Anterior cingulate cortex (tissue), 58 donors: ENCODE results near the gene SDK1.
"Not testable (repeated sequence)": the region's sequence is repeated elsewhere in the genome, so short reads cannot be mapped to it uniquely, and the experiment has no call there.

Source experiments
- DNase-seq, 58 donors: peaks; one replicate each; lab custom pipeline; 2025; lab: John Stamatoyannopoulos, UW

SDK1 gene

DNA sequence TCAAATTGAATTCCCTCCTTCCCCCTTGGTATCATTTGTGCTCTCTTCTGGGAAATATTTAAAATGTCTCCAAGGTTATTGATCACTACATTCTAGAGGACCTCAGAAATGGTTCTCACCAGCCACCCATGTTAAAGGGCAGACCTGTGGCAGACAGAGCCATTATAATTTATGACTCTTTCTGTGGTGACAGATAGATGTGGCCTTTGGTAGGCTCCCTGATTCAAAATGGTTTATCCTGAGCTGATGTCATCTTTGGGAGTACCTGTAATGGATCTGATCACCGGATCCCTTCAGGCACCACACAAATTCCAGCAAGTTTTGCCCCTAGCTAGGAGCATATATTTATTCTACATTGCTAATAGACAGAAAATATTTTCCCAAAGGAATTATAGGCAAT is 267.5 kb downstream of the SDK1 start:
- DNase-seq: no peak

GRCh38 chr7:3569643-3570042 is 268.6 kb downstream of the SDK1 start:
- no peak for DNase-seq

- DNase-seq: no peak
Measured at GRCh38 chr7:3573151-3573550, 272.1 kb downstream of the SDK1 start.

DNA sequence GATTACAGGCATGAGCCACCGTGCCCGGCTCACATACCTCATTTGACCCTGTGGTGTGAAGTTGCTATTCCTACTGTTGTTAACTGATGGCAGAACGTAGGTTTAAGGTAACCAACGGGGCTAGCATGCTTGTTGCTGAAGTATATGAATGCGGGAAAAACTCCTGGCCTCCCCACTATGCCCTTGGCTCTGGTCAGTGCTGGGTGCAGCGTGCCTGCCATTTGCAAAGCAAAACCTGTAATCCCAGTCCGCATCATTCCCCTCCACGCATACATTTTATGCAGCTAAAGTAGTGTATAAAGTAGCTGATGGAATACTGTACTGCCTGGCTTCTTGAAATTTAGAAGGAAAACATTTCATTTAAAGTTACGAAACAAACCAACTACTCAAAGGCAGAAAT is 273.3 kb downstream of the SDK1 start:
- no peak for DNase-seq

DNA sequence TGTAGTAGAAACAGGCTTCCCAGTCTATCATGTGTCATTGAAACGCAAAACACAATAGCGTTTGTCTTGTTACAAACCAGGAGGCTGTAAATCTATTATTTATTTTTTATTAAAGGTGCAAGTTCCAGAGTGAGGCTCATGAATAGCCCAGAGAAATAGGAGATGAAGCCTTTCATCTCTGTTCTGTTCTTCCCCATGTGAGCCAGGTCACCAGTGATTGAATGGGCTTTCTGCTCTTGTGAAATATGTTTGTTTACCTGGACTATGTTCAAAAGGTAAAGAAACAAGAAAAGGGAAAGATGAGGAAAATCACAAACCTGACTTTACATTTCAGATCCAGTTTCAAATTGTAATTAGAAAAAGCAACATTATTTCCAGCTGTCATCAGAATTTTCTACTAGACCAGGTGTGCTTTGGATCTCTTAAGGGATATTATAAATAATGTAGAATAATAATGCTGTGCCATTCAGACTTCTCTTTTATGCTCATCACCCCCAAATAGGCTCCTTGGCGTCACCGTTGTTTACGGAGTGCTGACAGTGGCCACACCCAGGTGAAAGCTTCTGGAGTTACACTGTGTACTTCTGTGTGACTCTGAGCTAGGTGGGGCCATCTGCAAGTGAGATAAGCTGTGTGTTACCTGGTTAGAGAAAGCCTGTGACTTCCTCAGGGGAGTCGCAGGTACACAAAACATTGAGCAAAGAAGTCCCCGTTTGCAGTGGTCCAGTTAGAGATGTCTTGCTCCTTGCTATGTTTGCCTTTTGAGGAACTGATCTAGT is 274.9 kb downstream of the SDK1 start:
- no peak for DNase-seq

DNA sequence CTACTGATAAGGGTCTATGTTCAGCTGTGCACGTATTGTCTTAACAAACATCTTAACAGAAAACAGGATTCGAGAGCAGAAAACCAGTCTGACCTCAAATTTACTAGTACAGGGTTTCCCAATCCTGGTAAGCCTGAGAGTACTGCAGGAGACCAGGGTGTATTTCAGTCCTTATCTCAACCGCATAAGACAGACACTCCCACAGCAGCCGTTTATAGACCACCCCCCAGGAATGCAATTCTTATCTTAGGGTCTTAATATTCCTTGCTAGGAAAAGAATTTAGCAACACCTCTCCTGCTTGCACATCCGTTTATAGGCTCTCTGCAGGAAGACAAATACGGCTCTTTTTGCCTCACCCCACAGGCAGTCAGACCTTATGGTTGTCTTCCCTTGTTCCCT is 277.3 kb downstream of the SDK1 start:
- no peak for DNase-seq

DNA sequence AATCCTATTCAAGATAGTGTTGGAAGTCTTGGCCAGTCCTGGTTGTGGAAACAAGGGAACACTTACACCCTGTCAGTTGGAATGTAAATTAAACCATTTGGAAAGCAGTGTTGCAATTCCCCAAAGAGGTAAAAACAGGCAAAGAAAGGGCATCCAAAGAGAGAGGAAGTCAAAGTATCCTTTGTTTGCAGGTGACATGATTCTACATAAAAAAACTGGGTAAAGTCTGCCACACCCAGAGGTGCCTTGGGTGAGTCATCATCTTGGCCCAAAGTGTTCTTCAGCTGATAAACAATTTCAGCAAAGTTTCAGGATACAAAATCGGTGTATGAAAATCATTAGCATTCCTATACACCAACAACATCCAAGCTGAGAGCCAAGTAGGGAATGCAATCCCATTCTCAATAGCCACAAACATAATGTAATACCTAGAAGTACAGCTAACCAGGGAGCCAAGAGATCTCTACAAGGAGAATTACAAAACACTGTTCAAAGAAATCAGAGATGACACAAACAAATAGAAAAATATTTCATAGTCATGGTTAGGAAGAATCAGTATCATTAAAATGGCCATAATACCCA is 278.7 kb downstream of the SDK1 start:
- no peak for DNase-seq

GRCh38 chr7:3582145-3582544 is 281.1 kb downstream of the SDK1 start:
- DNase-seq: not testable (repeated sequence)

DNA sequence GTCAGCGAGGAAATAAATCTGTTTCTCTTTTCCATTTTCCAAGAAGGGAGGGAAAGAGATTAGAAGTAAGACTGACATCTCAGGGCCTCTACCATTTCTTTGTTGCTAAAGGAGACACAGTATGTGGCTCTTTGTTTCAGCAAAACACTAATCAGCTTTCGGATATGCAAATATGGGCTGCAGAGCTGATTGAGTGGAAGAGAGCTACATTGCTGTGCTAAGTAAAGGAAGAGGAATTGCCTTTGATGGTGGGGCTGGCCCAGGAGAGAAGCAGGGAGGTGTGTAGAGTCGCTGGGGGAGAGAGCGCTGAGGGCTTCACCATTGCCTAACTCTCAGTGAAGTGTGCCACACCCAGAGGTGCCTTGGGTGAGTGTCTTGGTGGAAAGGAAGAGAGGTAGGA is 284.8 kb downstream of the SDK1 start:
- no peak for DNase-seq

GRCh38 chr7:3588341-3588740 is 287.3 kb downstream of the SDK1 start:
- no peak for DNase-seq

DNA sequence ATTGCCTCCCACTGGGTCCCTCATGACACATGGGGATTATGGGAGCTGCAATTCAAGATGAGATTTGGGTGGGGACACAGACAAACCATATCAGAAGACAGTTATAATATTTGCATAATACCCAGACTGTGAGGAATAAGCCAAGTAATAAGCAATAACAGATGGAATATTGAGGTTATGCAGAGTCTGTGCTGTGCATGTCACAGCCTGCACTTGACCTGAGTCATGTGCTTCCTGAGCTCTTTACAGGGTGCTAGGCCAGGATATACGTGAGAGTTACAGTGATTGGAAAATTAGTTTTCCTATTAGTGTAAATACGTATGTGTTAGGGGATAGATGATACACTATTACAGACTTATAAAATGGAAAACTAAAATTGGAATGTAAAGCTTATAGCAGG is 288.7 kb downstream of the SDK1 start:
- no peak for DNase-seq

GRCh38 chr7:3591219-3591618 is 290.2 kb downstream of the SDK1 start:
- DNase-seq: no peak

GRCh38 chr7:3591944-3592343 is 290.9 kb downstream of the SDK1 start:
- DNase-seq: no peak

GRCh38 chr7:3592401-3593134 is 291.5 kb downstream of the SDK1 start:
- DNase-seq: no peak

- DNase-seq: no peak
Measured at GRCh38 chr7:3594901-3595300, 293.8 kb downstream of the SDK1 start.

- DNase-seq: no peak
Measured at GRCh38 chr7:3598854-3599253, 297.8 kb downstream of the SDK1 start.

GRCh38 chr7:3605222-3605621 is 304.2 kb downstream of the SDK1 start:
- DNase-seq: no peak

DNA sequence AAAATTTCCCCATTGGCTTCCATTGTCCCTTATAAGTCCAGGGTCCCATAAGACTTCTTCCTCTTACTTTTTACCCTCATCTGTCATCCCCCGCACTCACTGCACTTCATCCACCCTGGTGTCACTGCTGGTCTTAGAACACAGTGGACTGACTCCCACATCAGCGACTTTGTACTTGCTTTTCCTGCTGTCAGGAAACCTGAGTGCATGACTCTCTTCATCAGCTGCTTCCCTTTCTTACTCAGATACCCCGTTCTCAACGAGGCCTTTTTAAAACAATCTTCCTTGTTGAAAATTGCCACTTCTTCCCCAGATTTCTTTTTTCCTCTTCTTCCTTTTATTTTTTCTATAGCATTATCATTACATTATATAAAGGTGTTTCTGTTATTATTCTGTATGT is 305.4 kb downstream of the SDK1 start:
- no peak for DNase-seq

DNA sequence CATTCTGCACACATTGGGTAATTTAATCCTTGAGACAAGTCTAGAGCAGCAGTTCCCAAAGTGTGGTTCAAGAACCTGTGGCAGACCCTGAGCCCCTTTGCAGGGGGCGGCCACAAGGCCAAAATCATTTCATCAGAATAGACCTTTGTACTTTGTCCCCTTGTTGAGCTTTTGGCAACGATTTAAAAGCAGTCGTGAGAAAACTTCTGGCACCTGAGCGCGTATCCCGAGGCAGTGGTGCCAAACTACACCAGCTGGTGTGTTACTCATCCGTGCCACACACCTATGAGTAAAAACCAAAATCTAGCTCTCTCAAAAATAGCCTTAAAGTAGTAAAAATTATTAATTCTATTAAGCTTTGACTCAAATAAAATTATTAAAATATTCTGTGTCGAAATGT is 306.8 kb downstream of the SDK1 start:
- no peak for DNase-seq

DNA sequence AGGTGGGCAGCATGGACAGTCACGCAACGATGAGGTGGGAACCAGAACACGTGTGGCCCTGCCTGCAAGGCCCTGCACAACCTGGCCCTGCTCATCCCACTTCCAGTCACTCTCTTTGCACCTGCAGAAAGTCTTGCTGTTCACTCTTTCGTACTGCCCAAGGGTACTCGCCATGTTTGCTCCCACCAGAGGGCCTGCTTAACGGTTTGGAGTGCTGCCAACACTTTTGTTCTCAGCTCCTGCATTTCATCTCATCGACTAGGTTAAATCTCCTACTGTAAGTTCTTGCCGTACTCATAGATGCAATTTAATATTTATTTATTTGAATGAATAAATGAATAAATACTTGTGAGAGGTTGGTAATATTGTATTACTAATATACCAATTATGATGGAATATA is 315.3 kb downstream of the SDK1 start:
- no peak for DNase-seq

DNA sequence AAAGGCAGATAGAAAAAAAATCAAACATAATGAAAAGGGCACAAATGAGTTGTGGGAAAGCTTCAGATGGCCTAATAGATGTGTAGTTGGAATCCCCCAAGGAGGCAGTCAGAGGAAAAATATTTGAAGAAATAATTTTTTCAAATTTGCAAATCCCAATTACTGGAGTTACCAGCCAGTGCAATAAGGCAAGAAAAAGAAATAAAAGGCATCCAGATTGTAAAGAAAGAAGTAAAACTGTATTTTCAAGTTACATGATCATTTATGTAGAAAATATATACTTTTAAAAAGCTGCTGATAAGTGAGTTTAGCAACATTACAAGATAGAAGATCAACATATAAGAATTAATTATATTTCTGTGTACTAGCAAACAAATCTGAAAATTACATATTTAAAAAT is 329.0 kb downstream of the SDK1 start:
- DNase-seq: no peak

- no peak for DNase-seq
Measured at GRCh38 chr7:3634396-3634795, 333.3 kb downstream of the SDK1 start.
